GM21367 (cell line): Measurements from ENCODE around the gene CDC20.

ENCODE experiments used
- ATAC-seq: cut with Tn5 transposase; IDR thresholded peaks from one replicate; pipeline ENCODE4 v1.9.1; 2021; ENCODE audit not compliant: unreplicated experiment

CDC20 gene

GRCh38 chr1:43358746-43359693 lies at the start of gene CDC20:
CDC20 (plus strand) TSS chr1:43358981; CDS start chr1:43359216, 235 bp downstream.
- ATAC-seq: peak; percentile 88

- no peak for ATAC-seq
These were observed 49.3 kb upstream of the CDC20 start for GRCh38 chr1:43309405-43310025.

DNA sequence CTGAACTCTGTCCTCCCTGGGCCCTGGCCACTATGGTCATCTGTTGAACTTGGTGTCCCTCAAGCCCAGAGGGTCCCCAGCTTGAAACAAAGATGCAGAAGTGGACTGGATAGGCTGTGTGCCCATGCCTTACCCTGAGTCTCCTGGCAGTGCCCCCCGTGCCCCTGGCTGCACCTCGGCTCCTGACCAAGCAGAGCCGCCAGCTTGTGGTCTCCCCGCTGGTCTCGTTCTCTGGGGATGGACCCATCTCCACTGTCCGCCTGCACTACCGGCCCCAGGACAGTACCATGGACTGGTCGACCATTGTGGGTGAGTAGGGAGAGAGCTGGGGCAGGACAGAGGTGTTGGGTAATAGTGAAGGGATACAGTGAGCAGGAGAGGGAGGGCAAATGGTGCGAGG lies 47.3 kb upstream of the CDC20 start:
- ATAC-seq: no peak

DNA sequence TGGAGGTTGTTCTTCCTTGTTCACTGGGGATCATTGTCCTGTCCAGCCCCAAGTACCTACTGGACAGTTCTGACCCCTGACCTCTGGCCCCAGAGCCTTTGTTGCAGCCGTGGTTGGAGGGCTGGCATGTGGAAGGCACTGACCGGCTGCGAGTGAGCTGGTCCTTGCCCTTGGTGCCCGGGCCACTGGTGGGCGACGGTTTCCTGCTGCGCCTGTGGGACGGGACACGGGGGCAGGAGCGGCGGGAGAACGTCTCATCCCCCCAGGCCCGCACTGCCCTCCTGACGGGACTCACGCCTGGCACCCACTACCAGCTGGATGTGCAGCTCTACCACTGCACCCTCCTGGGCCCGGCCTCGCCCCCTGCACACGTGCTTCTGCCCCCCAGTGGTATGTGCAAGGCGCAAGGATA lies 46.6 kb upstream of the CDC20 start:
- no peak for ATAC-seq

DNA sequence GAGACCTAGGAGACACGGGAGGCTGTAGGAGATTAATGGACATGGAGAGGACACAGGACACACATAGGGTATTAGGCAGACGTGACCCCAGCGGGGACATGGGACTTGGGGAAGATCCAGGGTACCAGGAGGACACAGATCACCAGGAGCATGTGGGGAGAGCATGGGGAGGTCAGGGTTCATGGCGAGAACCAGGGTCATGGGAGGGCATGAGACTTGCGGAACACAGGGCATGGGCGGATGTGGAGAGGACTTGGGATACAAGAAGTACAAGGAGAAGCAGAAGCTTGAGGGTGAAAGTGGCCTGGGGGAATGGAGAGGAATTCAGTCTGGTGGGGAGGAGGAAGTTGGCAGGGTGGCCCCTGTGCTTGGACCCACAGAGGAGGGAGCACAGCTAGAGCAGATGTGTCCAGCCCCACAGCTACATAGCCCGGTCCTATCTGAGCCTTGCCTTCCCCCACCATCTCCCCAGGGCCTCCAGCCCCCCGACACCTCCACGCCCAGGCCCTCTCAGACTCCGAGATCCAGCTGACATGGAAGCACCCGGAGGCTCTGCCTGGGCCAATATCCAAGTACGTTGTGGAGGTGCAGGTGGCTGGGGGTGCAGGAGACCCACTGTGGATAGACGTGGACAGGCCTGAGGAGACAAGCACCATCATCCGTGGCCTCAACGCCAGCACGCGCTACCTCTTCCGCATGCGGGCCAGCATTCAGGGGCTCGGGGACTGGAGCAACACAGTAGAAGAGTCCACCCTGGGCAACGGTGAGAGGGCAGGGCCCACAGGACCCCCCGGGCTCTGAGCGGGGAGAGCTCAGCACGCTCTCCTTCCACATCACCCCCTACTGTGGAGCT lies 45.9 kb upstream of the CDC20 start:
- no peak for ATAC-seq

DNA sequence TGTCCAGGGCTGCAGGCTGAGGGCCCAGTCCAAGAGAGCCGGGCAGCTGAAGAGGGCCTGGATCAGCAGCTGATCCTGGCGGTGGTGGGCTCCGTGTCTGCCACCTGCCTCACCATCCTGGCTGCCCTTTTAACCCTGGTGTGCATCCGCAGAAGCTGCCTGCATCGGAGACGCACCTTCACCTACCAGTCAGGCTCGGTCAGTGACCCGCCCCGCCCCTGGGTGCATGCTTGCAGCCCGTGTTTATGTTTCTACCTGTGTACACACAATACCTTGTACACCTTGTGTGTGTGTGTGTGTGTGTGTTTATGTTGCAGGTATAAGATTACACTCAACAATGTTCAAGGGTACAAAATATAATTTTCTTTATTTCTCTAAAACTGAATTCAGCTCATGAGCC lies 45.0 kb upstream of the CDC20 start:
- ATAC-seq: no peak

- no peak for ATAC-seq
These were observed 44.5 kb upstream of the CDC20 start for GRCh38 chr1:43314233-43314632.

- ATAC-seq: no peak
These were observed 43.3 kb upstream of the CDC20 start for GRCh38 chr1:43315481-43315880.

DNA sequence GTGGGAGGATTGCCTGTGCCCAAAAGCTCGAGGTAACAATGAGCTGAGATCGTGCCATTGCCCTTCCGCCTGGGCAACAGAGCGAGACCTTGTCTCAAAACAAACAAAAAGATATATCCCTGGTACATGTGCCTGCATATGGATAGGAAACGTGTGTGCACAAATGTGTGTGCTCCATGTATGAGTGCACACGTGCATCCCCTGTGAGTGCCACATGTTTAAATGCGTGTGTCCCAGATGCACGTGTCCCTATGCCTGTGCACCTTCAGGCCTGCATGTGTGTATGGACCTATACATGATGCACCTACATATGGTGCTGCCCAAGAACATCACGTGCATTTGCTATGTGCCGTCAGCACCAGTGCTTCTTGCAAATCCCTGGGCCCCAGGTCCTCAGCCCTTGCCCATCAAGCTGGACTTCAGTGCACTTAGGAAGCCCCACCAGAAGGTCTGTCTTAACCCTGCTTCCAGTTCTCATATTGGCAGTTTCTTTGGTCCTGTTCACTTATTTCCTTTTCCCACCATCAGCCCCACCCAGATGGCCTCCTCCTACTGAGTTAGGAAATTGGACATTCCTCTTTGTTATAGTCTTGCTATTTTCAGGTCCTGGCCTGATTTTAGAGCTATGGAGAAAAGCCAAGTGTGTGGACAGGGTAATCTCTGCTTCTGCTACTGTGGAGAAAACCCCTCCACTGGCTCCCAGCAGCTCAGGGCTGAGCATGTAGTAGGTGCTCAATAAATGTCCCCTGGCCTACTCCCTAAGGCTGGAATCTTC lies 42.6 kb upstream of the CDC20 start:
- no peak for ATAC-seq

GRCh38 chr1:43316738-43317520 lies 41.9 kb upstream of the CDC20 start:
- ATAC-seq: no peak

GRCh38 chr1:43317817-43318471 lies 40.8 kb upstream of the CDC20 start:
- no peak for ATAC-seq

DNA sequence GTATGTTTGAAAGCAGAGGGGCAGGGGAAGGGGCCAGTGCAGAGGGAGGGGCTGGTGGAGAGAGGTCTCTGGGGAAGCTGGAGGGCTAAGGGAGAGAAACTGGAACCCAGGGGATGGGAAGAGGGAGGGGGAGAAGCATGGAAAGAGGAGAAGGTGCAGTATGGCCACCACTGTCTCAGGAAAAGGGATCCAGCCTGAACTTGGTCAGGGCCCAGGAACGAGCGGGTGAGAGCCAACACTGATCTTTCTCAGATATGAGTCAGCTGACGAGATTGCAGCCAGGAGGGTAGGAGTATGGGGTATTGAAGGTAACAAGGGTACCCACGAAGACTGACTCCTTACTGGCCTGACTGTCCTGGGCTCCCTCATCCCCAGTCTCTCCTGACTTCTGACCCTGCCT lies 40.0 kb upstream of the CDC20 start:
- no peak for ATAC-seq

GRCh38 chr1:43319288-43319687 lies 39.5 kb upstream of the CDC20 start:
- no peak for ATAC-seq

- ATAC-seq: no peak
These were observed 39.0 kb upstream of the CDC20 start for GRCh38 chr1:43319766-43320165.

GRCh38 chr1:43321331-43321891 lies 37.4 kb upstream of the CDC20 start:
- ATAC-seq: no peak

DNA sequence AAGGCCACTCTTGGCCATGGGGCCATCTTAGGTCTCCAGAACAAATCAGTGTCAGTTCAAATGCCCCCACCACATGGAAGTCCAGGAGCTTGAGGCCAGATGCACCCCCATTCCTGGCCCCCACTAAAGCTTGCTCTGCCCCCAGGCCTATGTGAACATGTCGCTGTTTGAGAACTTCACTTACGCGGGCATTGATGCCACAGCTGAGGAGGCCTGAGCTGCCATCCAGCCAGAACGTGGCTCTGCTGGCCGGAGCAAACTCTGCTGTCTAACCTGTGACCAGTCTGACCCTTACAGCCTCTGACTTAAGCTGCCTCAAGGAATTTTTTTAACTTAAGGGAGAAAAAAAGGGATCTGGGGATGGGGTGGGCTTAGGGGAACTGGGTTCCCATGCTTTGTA lies 36.3 kb upstream of the CDC20 start:
- no peak for ATAC-seq

DNA sequence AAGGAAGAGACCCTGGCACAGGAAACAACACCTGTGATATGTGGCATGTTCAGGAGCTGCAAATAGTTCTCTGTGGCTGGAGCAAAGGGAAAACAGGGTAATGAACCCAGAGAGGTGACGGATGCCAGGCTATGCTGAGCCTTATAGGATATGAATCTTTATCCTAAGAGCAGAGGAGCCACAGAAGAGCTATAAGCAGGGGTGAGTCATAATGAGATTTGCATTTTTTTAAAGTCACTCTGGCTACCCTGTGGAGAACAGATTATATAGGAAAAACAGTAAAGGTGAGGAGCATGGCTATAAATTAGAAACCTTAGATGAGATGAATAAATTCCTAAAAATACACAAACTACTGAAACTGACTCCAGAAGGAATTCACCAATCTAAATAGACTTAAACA lies 34.0 kb upstream of the CDC20 start:
- no peak for ATAC-seq

GRCh38 chr1:43325381-43325780 lies 33.4 kb upstream of the CDC20 start:
- ATAC-seq: no peak
